ENCODE data around the gene SMU1.

Gene SMU1

DNA sequence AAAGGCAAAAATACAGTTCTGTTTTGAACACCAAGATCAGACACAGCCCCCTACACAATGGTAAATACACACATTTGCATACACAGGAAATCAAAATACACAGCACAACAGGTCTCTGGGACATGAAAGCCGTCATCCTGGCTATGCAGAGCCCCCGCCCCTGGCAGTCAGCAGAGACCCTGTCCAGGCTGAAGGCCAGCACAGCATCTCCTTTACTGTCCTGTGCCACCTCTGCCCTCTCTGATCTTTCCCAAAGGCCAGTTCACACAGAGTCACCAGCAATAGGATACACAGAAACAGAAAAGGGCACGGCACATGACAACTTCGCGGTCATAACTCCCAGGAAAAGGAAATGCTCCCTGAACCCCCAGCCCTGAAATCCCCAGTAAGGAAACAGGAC, 34.2 kb upstream of the SMU1 start:
- no peak overlapping the region for H3K4me3 ChIP-seq (ENCODE audit: low read length)
- no peak for TF ChIP-seq CTCF (conservative IDR thresholded peaks at IDR 0.05; ENCODE audit: low read length)
- DNase-seq (ENCODE audit: low read depth), result no peak

DNA sequence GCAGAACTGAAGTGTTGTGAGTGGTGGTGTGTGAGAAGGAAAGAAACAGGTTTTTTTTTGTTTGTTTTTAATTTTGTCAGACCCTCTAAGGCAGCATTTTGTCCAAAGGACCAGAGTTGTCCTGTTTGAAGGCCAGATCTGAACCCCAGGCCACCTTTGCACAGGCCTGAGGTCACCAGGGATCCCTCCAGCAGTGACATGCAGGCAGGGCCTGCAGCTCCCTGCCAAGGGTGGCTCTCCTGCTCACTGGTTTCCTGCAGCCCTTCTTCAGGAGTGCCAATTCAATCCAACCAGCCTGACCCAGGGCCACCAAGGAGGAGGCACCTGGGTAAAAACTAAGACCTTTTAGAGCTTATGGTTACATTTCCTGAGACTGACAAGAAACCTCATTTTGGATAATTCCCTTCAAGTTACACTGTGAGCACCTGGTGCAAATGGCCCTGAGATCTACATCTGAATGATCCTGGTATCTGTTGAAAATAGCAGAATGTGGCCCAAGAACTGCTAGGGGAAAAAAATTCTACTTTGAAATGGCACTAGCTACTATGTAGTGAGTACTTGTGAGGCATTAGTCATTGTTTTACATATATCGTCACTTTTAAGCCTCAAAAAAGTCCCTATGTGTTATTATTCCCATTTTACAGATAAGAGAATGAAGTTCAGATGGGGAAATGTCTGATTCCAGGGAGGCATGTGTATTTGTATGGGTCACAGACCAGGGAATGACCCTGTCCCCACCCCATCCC, 33.5 kb upstream of the SMU1 start:
- TF ChIP-seq CTCF (conservative IDR thresholded peaks at IDR 0.05; ENCODE audit: low read length), result no peak
- no peak for DNase-seq (ENCODE audit: low read depth)
- no peak overlapping the region for H3K4me3 ChIP-seq (ENCODE audit: low read length)

DNA sequence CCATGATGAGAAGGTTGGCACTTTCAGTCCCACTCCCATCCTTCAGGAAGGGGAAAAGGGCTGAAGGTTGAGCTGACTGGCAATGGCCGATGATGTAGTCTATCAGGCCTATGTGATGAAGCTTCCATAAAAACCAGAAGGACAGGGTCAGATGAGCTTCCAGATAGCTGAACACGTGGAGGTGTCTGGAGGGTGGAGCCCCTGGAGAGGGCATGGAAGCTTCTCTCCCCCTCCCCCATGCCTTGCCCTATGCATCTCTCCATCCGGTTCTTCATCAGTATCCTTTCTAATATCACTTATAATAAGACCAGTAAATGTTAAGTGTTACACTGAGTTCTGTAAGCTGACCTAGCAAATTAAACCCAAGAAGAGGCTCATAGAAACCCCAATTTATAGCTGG, 32.6 kb upstream of the SMU1 start:
- TF ChIP-seq CTCF (conservative IDR thresholded peaks at IDR 0.05; ENCODE audit: low read length), result no peak
- no peak overlapping the region for H3K4me3 ChIP-seq (ENCODE audit: low read length)
- no peak for DNase-seq (ENCODE audit: low read depth)

GRCh38 chr9:33108472-33108871, 32.0 kb upstream of the SMU1 start:
- no peak overlapping the region for H3K4me3 ChIP-seq (ENCODE audit: low read length)
- no peak for TF ChIP-seq CTCF (conservative IDR thresholded peaks at IDR 0.05; ENCODE audit: low read length)
- no peak for DNase-seq (ENCODE audit: low read depth)

GRCh38 chr9:33107762-33108161, 31.3 kb upstream of the SMU1 start:
- no peak for DNase-seq (ENCODE audit: low read depth)
- no peak overlapping the region for H3K4me3 ChIP-seq (ENCODE audit: low read length)
- TF ChIP-seq CTCF (conservative IDR thresholded peaks at IDR 0.05; ENCODE audit: low read length), result no peak

DNA sequence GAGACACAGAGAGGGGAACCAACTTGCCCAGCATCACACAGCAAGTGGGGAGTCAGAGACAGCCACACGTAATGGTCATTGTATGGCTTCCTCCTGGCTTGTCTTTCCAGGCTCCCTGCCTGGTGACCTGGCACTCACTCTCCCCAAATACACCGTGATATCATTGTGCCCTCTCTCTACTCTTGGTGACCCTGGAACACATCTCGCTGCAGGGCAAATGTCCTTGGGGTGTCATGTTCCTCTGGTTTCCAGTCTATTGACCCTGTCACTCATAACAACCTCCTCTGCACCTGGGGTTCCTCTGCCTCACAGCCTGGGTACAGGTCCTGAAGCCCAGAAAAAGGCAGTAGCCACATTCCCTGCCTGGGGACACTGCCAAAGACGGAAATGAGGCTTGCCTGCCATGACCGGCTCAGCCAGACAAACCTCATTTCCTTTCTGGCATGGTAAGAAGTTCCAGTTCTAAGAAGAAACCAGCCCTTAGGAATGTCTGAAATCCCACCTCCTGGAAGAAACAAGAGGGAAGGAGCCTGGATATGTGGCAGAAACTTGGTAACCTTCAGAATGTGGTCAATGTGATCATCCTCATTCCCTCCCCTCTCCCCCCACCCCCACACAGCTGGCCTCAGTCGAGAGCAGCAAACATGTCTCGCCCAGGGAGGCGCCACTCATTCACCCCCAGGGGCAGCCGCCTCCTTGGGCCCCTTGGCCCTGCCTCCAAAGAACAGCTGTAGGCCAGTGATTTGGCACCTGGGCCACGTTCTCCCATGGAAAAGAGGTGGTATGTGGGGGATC, 30.6 kb upstream of the SMU1 start:
- DNase-seq (ENCODE audit: low read depth), result peak; percentile 98

More for the DNA sequence above, 30.6 kb upstream of the SMU1 start:
- TF ChIP-seq CTCF (conservative IDR thresholded peaks at IDR 0.05; ENCODE audit: low read length), result 0 out of 2 replicates have a peak, but pooled peaks have one; percentile 3
- no peak overlapping the region for H3K4me3 ChIP-seq (ENCODE audit: low read length)

All from AG10803 (cell line).